HG03469 (cell line): ENCODE results near the gene CCDC85B.
"Not testable (repeated sequence)": the region's sequence is repeated elsewhere in the genome, so short reads cannot be mapped to it uniquely, and the experiment has no call there.

Source experiments
- ATAC-seq: cut with Tn5 transposase; IDR thresholded peaks from one replicate; pipeline ENCODE4 v1.9.1; 2021; ENCODE audit warnings: mild to moderate bottlenecking, moderate library complexity, moderate number of reproducible peaks; ENCODE audit not compliant: unreplicated experiment

CCDC85B gene

GRCh38 chr11:65890324-65891218 is at the start of gene CCDC85B:
CCDC85B (plus strand) TSS chr11:65890673; CDS start chr11:65890784, 111 bp downstream.
- no peak for ATAC-seq

- no peak for ATAC-seq
Measured at GRCh38 chr11:65842144-65842543, 48.3 kb upstream of the CCDC85B start.

- no peak for ATAC-seq
Measured at GRCh38 chr11:65843811-65844210, 46.7 kb upstream of the CCDC85B start.

- ATAC-seq, result no peak
Measured at GRCh38 chr11:65844231-65844872, 46.1 kb upstream of the CCDC85B start.

- ATAC-seq, result no peak
Measured at GRCh38 chr11:65847746-65848145, 42.7 kb upstream of the CCDC85B start.

GRCh38 chr11:65848693-65849092 is 41.8 kb upstream of the CCDC85B start:
- ATAC-seq, result not testable (repeated sequence)

- no peak for ATAC-seq
Measured at GRCh38 chr11:65849366-65849765, 41.1 kb upstream of the CCDC85B start.

GRCh38 chr11:65849771-65850216 is 40.7 kb upstream of the CCDC85B start:
- no peak for ATAC-seq

GRCh38 chr11:65850217-65851082 is 40.0 kb upstream of the CCDC85B start:
- ATAC-seq, result no peak

- ATAC-seq, result no peak
Measured at GRCh38 chr11:65851083-65851579, 39.3 kb upstream of the CCDC85B start.

GRCh38 chr11:65851811-65852507 is 38.5 kb upstream of the CCDC85B start:
- no peak for ATAC-seq

- ATAC-seq, result no peak
Measured at GRCh38 chr11:65852508-65853245, 37.8 kb upstream of the CCDC85B start.

GRCh38 chr11:65853246-65853979 is 37.1 kb upstream of the CCDC85B start:
- no peak for ATAC-seq

- ATAC-seq, result no peak
Measured at GRCh38 chr11:65854161-65854592, 36.3 kb upstream of the CCDC85B start.

GRCh38 chr11:65854852-65855837 is 35.3 kb upstream of the CCDC85B start:
- no peak for ATAC-seq

GRCh38 chr11:65855927-65856363 is 34.5 kb upstream of the CCDC85B start:
- ATAC-seq, result no peak

- no peak for ATAC-seq
Measured at GRCh38 chr11:65856689-65857499, 33.6 kb upstream of the CCDC85B start.
